Measurements from ENCODE around the gene RRP9. TPM values are rescaled to one million over a fixed set of nuclear protein-coding genes. Genes with fewer than 3 reads are reported as not detected.

RRP9 gene
- total and polyA plus RNA-seq, 10 of the 15 experiments (the other 5 are each of a cell fraction or from before 2014, with no cell fraction given): 4.7 to 91.5 (median 41.7) TPM

GRCh38 chr3:51934139-51934850, 7.4 kb downstream of the RRP9 start:
- ChIA-PET RAD21 (ENCODE audit: unreplicated experiment) (no interaction called here), CTCF (no interaction called here), POLR2A (no interaction called here), SMC1A (ENCODE audit: uncharacterized antibody, unreplicated experiment) (no interaction called here)
- Histone ChIP-seq H4K20me1 (ENCODE audit: control insufficient read depth, insufficient read depth) (no peaks in the 10 kb centered on the region), H3K36me3 (ENCODE audit: control insufficient read depth in 2 of 2, insufficient read depth in 2 of 2, low read length in 1 of 2) (peaks cover 15 to 40% of the 10 kb centered on the region in 2 experiments), H3K9me3 (replicated peaks; ENCODE audit: control insufficient read depth, insufficient read depth, low read length) (no peaks in the 10 kb centered on the region), H3K4me3 (no peak overlapping the region), H3K4me1 (ENCODE audit: control insufficient read depth, insufficient read depth, low read length) (no peaks in the 10 kb centered on the region; the same call in 1 of the 2 replicates), H3K27ac (ENCODE audit: control insufficient read depth, insufficient read depth) (no peak overlapping the region), H2AFZ (ENCODE audit: control insufficient read depth, low read depth, low read length) (no peak overlapping the region), H3K4me2 (ENCODE audit: control insufficient read depth, insufficient read depth) (no peak overlapping the region), H3K79me2 (ENCODE audit: control insufficient read depth, insufficient read depth, low read length) (peaks cover 5% of the 10 kb centered on the region), H3K9ac (ENCODE audit: control insufficient read depth, insufficient read depth, low read length) (no peak overlapping the region), H3K27me3 (replicated peaks in 1 of 2; ENCODE audit: control insufficient read depth in 2 of 2, insufficient read depth in 2 of 2, low read length in 1 of 2) (no peaks in the 10 kb centered on the region)
- TF ChIP-seq RB1 (IDR thresholded peaks at IDR 0.05; ENCODE audit: borderline replicate concordance): no peak
- TF ChIP-seq NRF1 (conservative IDR thresholded peaks at IDR 0.05; ENCODE audit: low read depth, low read length): no peak
- TF ChIP-seq REST (IDR thresholded peaks at IDR 0.05; ENCODE audit: low read depth, low read length): peak; percentile 44; the same call in 1 of the 2 replicates
- TF ChIP-seq CHD1 (IDR thresholded peaks at IDR 0.05; ENCODE audit: low read depth, low read length): no peak
- WGBS (ENCODE audit: insufficient coverage, insufficient replicate concordance, low lambda C conversion rate, missing lambda C conversion rate): 98% methylated on average over 11 of the region's 11 CpGs
- intact Hi-C loops (cut with micrococcal nuclease; ENCODE audit: unreplicated experiment) (no loop called here), in situ Hi-C loops (cut with MboI) (no loop called here)
- BruUV-seq (replicated peaks): no TSS peak
- DNase-seq (ENCODE audit: low read depth, low spot score) (no peak), ATAC-seq (no peak), FAIRE-seq (no peak)
